ENCODE data around the gene TUBB4B.

GRCh38 chr9:137269231-137269772 is 28.2 kb downstream of the TUBB4B start:
- TF ChIP-seq CTCF (IDR thresholded peaks at IDR 0.05; ENCODE audit: low read length) (no peak), EZH2 (IDR thresholded peaks at IDR 0.05; ENCODE audit: borderline replicate concordance, low read length) (no peak)
